ENCODE measurements around the gene SH2D1B.

Gene SH2D1B

DNA sequence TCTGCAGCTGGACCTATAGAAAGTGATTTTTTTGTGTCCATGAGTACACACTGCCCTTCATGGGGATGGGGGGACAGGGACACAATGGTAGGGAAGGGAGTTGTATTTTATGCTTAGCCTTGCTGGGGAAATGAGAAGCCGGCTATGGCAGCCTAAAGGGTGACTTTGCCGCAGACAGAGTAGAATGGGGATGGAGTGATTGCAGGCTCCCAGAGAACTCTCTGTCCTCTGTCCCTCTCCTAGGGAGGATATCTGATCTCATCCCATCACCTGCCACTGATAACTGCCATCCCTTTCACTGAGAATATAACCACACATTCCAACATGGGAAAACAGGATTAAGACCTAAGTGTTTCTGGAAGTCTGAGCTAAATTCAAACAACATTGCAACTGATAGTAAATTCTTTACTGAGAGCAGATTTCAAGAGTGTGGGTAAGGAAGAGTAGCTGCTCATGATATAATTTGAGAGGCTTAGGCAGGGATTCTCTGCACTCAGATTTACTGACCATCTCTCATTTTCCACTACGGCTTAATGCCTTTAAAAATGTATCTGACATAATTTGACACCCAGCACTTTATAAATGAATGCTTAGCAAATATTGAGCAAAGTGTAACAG, 13.9 kb downstream of the SH2D1B start:
- no peak for DNase-seq

DNA sequence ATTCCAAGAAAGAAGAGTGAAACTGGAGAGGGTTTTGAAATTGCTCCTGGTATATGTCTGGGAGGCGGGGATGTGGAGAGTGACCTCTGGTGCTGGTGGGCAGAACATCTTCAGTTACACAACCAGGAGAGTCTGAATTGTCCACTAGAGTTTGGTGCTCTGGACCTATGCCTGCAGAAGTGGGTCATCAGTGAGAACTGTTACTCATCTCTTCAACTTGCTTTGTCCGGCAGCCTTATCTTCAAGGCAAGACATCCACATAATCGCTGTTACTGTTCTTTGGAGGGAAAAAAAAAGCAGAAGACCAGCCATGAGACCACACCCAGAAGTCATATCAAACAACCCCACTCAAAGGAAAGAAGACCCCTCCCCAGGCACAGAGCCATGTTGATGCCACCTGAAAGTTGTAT, 14.9 kb downstream of the SH2D1B start:
- DNase-seq = no peak

DNA sequence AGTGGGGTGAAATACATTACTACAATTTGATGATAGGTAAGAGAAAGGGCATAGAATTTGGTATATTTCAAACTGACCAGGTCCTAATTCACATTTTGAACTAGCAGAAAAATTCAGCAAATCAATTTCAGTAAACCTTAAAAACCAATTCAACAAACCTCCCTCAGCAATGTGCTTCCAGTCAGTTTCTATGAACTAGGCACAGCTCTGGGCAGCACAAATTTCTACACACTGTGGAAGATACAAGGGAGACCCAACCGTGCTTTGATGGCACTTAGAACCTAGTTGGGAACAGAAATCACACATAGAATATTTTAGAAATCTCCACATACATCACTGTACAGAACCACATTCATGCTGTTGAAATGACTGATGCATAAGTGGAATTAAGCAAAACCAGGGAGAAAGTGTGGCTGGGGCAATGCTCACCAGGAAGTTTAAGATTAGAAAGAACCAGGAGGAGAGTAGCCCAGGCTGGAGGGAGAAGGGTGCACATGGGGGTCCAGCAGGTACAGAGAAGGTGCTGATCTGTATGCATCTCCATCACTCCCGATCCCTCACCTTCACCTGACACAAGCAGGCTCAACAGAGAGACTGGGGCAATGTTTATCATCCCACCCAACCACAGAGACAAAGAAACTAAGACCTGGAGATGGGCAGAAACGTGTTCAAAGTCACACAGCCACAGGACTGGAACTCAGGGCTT, 15.6 kb downstream of the SH2D1B start:
- no peak for DNase-seq

DNA sequence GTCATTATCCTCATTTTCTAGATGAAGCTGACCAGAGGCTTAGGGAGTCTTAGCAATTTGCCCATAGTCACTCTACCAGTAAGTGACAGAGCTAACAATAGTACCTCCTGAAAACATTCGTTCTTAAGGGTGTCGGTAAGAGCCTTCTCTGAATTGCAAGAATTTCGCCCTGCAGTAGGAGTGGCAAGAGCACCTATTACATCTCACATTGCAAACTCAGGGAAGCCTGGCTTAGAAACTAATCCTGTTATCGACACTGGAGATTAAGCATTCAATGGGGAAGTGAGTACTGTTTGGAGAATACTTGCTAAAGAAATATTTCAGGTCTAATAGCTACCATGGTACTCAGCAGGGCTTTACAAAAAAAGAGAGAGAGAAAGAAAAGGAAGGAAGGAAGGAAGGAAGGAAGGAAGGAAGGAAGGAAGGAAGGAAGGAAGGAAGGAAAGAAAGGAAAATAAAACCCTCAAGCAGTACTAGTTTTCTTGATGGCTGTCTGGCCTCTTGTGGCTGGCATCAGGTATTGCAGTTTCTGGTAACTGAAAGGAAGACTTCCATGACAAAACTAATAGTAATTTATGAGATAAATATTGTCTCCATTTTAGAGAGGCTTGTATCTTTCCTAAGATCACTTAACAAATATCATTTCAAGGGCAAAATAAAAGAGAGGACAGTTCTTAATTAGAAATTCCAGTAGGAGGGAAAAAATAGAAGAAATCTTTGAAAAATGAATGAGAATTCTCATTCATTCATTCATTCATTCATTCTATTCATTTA, 20.0 kb downstream of the SH2D1B start:
- DNase-seq = peak; percentile 17

DNA sequence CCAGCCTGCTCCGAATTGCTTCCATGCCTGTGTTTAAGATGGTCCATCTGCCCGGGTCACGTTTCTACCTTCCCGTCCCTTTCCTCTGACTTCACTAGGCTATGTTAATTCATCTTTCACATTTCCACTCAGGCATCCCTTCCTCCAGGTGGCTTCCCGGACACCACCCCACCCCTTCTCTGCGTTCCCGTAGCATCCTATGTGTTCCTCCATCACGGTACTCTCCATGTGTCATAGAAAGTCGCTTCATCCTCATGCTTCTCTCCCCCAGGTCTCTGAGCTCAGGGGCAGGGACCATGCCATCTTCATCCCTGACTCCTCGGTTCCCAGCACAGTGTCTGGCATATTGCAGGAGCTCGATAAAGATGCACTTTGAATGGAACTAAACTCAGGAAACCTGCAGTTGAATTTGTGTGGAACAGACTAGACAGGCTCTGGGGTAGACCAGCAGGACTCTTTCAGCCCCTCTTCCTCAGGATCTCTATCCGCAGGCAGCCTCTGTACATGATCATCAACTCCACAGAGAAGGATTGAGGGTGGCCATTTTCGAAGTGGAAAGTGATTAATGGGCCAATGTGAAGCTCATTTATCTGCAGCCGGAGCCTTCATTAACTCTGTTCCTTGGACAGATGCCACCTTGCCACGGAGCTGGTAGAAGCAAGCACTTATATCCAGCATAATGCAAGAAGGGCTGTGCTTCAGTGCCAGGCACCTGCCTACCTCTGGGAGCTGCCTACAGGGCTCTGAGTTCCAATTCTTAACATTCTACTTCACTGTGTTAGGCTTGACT, 21.3 kb downstream of the SH2D1B start:
- DNase-seq = no peak

DNA sequence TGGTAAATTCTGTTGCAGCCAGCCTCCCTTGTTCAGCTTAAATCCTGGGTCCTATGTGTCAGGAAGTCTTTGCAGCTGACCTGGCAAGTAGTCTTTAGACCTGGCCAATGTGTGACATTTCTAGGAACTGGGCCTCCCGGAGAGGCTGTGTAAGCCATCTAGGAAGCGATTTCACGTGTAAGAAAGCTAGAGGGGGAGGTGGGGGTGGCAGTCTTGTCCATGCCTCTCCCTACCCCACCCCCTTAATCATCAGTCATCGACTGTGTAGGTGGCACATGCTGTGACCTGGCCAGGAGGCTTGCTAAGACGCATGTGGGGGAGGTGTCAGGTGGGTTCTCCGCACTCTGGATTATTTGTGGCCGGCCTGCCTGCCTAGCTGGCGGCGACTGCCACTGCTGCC, 22.0 kb downstream of the SH2D1B start:
- DNase-seq = no peak

DNA sequence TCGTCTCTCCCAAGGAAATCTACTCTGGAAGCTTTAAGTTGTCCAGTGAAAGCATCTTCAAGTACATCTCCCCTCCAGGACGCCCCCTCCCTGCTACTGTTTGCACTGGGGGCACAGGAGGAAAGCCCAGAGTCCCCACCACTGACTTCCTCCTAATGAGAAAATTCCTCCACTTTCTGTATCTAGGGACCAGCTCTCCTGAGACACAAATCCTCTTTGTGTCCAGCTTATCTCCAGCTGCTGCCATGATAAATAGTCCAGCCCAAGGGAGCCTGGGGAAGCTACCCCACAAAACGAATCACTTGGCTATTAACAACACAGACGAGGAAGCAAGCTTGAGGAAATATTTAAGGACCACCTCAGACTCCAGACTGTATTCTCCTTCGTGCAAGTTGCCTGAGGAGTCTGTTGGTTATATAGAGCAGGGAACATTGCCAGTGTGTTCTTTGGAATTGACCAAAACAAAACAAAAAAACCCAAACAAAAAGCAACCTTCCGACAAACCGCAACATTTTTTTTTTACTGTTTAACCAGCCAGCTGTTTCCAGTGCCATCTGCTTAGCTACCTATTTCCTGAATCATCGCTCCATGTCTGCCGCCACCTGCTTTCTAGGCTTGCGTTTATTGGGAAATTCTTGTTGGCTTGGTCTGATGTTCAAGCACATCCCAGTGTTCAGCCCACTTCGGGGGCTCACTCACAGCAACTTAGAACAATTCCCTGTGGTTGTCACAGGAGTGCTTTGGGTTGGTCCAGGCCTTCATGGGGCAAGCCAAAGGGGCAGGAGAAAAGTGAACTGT, 22.7 kb downstream of the SH2D1B start:
- no peak for DNase-seq

DNA sequence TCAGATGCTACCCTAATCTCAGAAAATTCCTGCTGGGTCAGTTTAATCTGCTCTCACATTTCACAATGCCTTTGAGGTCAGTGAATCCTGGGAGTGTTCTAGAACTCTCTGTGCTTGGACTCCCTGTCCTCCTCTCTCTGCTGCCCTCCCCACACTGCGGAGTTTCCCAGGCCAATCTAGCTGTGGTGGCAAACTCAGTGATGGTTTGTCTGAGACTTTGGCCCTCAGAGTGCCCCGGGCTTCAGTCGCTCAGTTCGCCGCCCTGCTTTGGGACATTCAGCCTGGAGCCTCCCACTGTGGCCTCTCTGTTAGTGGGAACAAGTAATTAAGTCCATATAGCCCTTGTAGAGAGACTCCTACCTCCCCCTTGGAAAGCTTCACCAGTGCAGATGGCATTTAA, 23.3 kb downstream of the SH2D1B start:
- DNase-seq = no peak

DNA sequence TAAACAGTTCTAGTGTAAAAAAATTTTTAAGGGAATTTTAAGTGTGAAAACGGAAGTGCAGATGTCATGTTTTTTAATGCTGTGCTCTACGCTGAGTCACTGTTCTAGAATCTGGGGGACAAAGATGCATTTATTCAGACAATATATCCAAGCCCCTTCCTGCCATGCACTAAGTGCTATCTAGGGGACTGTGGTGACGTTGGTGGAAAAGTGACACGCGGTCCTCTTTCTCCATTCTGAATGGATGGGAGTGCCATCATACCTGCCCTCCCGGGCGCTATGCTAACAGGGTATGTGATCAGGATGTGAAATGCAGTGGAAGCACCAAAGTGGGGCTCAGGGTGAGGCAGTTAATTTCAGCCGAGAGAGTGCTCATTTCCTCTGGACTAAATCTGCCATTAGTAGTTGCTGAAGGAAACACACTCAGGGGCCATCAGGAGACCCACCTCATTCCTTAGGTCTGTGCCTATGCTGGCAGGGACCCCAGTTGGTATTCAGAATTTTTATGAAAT, 23.8 kb downstream of the SH2D1B start:
- DNase-seq = no peak

DNA sequence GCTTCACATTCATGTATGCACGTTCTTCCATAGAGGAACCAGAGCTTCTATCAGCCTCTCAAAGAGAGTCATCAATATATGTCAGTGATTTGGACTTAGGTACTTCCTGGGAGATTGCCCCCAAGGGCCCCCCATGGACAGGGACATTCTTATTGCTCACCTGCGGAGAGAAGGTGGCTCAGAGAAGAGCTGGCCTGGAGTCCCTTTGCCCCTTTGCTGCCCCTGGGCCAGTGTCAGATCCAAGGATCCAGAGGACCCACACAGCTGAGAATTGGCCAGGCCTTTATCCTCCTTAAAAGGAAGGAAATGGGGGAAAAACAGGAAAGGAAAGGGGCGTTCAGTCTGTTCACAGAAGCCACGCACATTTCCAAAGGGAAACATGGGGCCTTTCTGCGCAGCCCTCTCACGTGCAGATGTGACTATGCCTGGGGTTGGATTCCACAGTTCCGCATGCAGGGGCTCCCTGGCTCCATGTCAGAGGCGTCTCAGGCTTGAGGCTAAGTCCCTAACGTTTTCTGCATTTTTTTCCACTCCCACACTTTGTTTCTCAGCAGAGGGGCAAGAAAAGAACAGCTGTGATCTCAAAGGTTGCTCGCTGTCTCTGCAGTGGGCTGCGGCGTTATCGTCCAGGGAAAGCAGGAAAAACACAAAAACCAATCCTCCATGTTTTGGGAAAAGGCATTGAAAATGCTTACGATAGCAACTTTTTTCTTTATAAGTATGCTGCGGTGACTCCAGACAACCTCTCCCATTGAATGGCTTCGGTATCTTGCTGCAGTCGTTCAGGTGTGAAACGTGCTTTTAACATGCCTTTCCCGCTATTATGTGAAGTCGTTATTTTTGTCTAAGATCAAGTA, 24.5 kb downstream of the SH2D1B start:
- no peak for DNase-seq

DNA sequence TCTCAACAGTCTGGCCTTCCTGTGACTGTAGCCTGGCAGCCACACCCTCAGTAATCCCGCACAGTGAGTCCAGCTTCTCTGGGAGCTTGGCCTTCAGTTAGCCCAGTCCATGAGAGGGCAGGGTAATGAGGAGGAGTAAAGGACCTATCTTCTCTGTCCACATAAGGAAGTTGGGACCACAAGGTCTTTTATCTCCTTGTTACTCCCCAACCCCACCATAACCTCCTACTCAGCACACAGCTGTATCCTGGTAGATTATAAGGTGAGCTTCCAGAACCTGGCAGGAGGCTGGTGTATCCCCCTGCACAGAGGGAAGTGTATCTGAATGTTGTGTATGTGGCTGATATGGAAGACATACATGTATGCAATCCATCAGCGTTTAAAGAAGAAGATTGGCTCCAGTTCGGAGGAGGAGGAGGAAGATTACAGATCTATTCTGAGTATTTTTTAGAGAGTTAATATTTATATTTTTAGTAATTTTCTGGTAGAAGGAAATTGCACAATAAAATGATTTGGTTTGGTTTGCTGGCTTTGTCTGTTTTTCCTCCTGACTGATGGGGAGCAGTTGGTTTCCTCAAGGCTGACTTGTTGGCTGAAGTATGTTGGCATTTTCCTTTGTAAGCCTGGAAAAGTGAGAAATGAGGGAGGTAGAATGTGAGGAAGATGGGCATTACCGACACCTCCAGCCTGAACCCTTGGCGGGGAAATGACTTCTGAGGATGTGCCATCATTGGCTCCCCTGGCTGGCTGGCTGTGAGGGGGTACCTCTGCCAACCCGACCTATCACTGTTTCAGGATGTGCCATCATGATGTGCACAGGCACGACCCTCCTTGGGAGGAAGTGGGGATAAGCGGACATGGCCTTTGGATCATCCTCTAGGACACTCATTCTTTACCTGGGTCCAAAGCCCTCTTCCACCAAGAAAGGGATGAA, 25.4 kb downstream of the SH2D1B start:
- no peak for DNase-seq

DNA sequence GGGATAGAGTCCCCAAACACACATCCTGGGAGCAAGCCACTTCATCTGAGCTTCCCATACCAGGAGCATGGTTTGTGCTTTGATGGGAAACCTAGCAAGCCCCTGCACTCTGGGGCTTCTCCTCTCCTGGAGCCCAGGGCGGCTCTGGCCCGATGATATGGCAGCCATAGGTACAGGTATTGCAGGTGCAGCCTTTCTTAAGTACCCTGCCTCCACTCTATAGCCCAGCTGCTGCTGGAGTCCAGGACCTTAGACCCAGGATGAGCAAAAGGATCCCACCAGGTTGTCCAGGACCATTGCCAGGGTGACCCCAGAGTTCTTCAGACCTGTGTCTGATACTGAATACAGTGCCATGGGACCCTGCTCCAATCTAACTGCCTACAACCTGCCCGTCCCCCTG, 26.2 kb downstream of the SH2D1B start:
- no peak for DNase-seq

DNA sequence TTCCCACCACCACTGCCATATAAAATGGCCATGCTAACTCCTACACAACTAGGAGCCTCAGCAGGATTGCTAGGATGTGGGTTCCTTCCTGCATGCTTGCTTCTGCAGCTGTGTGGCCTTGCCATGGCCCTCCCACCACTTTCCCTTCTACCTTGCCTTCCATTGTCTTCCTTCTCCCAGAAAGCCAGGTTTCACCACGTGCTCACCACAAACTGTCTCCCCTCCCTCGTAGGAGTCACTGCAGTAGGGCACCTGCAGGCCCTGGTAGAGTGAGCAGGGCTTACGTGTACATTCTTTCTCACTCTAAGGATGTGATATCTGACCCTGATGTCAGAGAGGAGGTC, 26.7 kb downstream of the SH2D1B start:
- DNase-seq = no peak

DNA sequence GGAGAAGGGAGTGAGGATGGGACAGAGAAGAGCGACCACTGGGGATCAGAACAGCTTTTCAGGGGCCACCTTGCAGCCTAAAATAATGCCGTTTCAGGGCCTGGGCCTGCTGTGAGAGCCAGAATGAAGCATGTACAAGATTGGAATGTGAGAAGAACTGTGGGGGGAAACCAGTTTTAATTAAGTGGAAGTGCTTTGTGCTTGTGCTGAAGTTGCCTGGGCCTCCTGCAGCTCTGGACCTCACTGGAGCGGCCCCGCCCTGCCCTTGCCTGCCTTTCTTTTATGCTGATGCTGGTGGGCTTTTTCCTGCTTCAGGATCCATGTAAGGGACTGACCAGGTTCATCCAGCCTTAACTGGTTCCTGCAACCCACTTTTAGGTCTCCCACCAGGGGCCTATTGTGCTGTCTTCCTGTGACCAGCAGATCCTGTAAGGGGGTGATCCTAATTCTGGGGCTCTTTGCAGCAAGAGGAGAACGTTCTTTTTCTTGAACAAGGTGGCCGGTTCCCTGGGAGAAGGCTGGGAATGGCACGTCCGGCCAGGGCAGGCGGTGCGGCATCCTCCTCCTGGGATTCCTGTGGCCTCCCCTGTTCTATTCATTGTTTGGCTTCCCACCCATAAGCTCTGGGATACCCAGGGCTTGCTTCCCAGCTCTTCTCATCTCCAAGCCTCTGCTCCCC, 27.2 kb downstream of the SH2D1B start:
- no peak for DNase-seq

DNA sequence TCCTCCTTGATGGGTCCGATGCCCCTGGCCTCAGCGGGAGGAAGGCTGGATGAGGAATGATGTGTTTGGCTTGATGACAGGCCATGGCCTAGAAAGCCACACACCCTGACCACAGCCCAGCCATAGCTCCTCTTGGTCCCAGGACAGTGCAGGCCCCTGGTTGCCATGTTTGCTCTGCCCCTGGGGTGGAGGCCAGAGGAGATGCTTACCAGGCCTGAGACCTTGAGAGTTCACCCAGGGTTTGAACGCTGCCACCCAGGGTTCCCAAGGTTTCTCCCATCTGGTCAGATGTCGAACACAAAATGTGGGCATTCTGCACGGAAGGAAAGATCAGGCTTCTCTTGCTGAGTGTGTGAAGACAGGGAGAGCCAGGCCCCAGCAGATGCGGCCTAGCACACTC, 27.8 kb downstream of the SH2D1B start:
- no peak for DNase-seq

DNA sequence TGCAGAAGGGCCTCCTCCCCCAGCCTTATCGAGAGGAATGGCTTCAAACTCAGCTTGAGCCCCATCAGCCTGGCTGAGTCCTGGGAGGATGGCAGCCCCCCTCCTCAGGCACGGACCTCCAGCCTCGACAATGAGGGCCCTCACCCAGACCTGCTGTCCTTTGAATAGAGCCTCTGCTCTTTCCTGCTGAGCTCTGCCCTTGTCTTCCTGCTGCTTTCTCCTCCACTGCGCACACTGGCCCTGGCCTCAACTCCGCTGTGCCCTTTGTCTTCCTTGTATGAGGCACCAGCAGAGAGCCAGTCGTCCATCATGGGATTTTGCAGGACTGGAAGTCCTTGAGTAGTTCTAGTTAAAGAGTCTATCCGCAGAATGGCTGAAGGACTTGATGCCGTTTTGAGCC, 28.4 kb downstream of the SH2D1B start:
- no peak for DNase-seq

DNA sequence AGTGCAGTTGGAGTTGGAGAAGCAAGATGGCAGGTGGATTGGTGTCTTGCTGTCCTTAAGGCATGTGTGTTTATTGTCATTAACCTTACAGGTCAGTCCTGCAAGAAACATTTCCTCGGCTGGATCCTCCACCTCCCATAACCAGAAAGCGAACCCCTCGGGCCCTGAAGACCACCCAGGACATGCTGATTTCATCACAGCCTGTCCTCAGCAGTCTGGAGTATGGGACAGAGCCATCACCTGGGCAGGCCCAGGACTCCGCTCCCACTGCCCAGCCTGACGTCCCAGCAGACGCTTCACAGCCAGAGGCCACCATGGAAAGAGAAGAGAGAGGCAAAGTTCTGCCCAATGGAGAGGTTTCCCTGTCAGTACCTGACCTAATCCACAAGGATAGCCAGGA, 28.8 kb downstream of the SH2D1B start:
- no peak for DNase-seq

DNA sequence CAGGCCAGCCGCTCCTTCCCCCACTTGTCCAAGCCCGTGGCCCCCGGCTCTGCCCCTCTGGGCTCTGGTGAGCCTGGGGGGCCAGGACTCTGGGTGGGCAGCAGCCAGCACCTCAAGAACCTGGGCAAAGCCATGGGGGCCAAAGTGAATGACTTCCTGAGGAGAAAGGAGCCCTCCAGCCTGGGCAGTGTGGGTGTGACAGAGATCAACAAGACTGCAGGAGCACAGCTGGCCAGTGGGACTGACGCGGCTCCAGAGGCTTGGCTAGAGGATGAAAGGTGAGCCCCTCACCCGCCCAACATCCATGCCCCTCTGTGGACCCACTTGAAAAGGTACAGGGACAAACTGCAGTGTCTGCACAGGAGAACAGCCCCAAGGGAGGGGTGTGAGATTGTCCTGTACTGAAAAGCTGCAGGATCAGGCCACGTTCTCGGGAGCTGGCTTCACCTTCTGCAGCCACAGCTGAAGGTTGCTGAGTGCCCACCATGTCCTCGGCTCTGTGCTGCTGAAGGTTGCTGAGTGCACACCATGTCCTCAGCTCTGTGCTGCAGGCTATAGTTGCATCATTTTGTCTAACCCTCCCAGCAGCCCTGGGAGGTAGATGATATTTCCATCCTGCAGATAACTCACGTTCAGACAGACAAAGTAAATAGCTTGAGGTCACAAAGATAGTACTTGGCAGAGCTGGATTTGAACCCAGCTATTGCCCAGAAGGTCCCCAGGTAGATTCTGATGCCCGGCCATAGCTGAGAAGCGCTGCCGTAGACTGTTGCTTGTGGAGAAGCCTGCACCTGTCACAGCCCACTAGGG, 29.8 kb downstream of the SH2D1B start:
- no peak for DNase-seq

DNA sequence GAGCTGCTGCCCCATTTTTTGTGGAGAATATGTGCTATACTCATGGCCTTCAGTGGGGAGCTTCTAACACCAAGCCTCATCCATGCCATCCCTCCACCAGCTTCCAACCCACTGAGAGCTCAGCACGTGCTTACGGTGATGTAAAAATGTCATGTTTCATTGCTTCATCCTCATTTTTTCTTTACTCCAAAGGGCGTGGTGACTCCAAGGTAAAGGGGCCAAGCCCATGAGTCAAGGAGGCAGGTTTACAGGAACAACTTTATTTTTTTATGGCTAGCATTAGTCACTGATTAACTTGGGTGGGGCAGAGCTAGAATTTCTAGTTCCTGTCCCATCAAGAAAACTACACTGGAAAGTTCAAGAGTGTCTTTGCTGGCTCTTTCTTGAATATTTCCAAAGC, 30.6 kb downstream of the SH2D1B start, which contains the start of gene C1orf226:
Gene C1orf226 (plus strand): TSS at position 346 of the 400 bp plus-strand sequence. CDS start 174 bp downstream, outside the sequence.
- DNase-seq = no peak

Measured in CD4-positive, alpha-beta T cell treated with Interleukin-21 for 1 hour (primary cell).